ENCODE data around the gene SYNGR1.
"Not testable (repeated sequence)": the region's sequence is repeated elsewhere in the genome, so short reads cannot be mapped to it uniquely, and the experiment has no call there.

GRCh38 chr22:39357110-39358108 lies 7.6 kb downstream of the SYNGR1 start:
- TF ChIP-seq CTCF, POLR2A (IDR thresholded peaks at IDR 0.05): not testable (repeated sequence)
